Measurements from ENCODE around the gene SMIM5.

SMIM5 gene

GRCh38 chr17:75603123-75603522 is 30.1 kb upstream of the SMIM5 start:
- DNase-seq (ENCODE audit: low read depth), result no peak

- DNase-seq (ENCODE audit: low read depth), result no peak
These were observed 29.1 kb upstream of the SMIM5 start for GRCh38 chr17:75604034-75604695.

- DNase-seq (ENCODE audit: low read depth), result no peak
These were observed 27.4 kb upstream of the SMIM5 start for GRCh38 chr17:75605790-75606189.

- DNase-seq (ENCODE audit: low read depth), result no peak
These were observed 26.1 kb upstream of the SMIM5 start for GRCh38 chr17:75607086-75607485.

- DNase-seq (ENCODE audit: low read depth), result no peak
These were observed 22.9 kb upstream of the SMIM5 start for GRCh38 chr17:75610103-75610984.

- no peak for DNase-seq (ENCODE audit: low read depth)
These were observed 21.3 kb upstream of the SMIM5 start for GRCh38 chr17:75611851-75612429.

- no peak for DNase-seq (ENCODE audit: low read depth)
These were observed 20.2 kb upstream of the SMIM5 start for GRCh38 chr17:75612906-75613626.

GRCh38 chr17:75614006-75614405 is 19.2 kb upstream of the SMIM5 start:
- no peak for DNase-seq (ENCODE audit: low read depth)

GRCh38 chr17:75614556-75615270 is 18.5 kb upstream of the SMIM5 start:
- no peak for DNase-seq (ENCODE audit: low read depth)

GRCh38 chr17:75615301-75615700 is 17.9 kb upstream of the SMIM5 start:
- DNase-seq (ENCODE audit: low read depth), result no peak

- no peak for DNase-seq (ENCODE audit: low read depth)
These were observed 16.6 kb upstream of the SMIM5 start for GRCh38 chr17:75616521-75617122.

- DNase-seq (ENCODE audit: low read depth), result no peak
These were observed 16.0 kb upstream of the SMIM5 start for GRCh38 chr17:75617218-75617617.

GRCh38 chr17:75617675-75618074 is 15.6 kb upstream of the SMIM5 start:
- no peak for DNase-seq (ENCODE audit: low read depth)

GRCh38 chr17:75619506-75620431 is 13.5 kb upstream of the SMIM5 start:
- no peak for DNase-seq (ENCODE audit: low read depth)

GRCh38 chr17:75621489-75621888 is 11.7 kb upstream of the SMIM5 start:
- no peak for DNase-seq (ENCODE audit: low read depth)

- no peak for DNase-seq (ENCODE audit: low read depth)
These were observed 11.2 kb upstream of the SMIM5 start for GRCh38 chr17:75622076-75622475.

- no peak for DNase-seq (ENCODE audit: low read depth)
These were observed 10.4 kb upstream of the SMIM5 start for GRCh38 chr17:75622771-75623273.

GRCh38 chr17:75623386-75623785 is 9.8 kb upstream of the SMIM5 start:
- DNase-seq (ENCODE audit: low read depth), result no peak

- DNase-seq (ENCODE audit: low read depth), result no peak
These were observed 9.2 kb upstream of the SMIM5 start for GRCh38 chr17:75624021-75624420.

GRCh38 chr17:75624714-75625345 is 8.4 kb upstream of the SMIM5 start:
- no peak for DNase-seq (ENCODE audit: low read depth)
